Osteoblast (primary cell): Measurements from ENCODE around the gene USP40. TPM values are rescaled to one million over a fixed set of nuclear protein-coding genes. Genes with fewer than 3 reads are reported as not detected.

Experiments
- DNase-seq: peaks from one replicate; pipeline ENCODE4 v3.0.0; 2011; ENCODE audit warnings: low spot score, mixed read lengths; ENCODE audit not compliant: insufficient read length; ENCODE audit errors: missing footprints
- H2AFZ ChIP-seq: 2 replicates; pipeline ENCODE4 v1.6.0; 2011; ENCODE audit warnings: mild to moderate bottlenecking, low read length
- H3K27ac ChIP-seq: 2 replicates; pipeline ENCODE4 v1.5.1; 2011; ENCODE audit warnings: mild to moderate bottlenecking, low read depth, low read length, moderate library complexity
- H3K27me3 ChIP-seq: 2 replicates; pipeline ENCODE4 v1.6.0; 2012; ENCODE audit warnings: mild to moderate bottlenecking, control low read depth, inconsistent platforms, low read length, moderate library complexity; ENCODE audit not compliant: insufficient read depth
- H3K36me3 ChIP-seq: 2 replicates; pipeline ENCODE4 v1.5.1; 2011; ENCODE audit warnings: mild to moderate bottlenecking, low read length, control low read depth, moderate library complexity; ENCODE audit not compliant: insufficient read depth
- H3K4me1 ChIP-seq: 2 replicates; pipeline ENCODE4 v1.5.1; 2011; ENCODE audit warnings: mild to moderate bottlenecking, low read length, control low read depth, moderate library complexity; ENCODE audit not compliant: insufficient read depth
- H3K4me2 ChIP-seq: 2 replicates; pipeline ENCODE4 v1.6.0; 2011; ENCODE audit warnings: mild to moderate bottlenecking, low read length; ENCODE audit not compliant: insufficient read depth
- H3K4me3 ChIP-seq: fragments of 200-600 bp; sonication (generic); 3 replicates; pipeline ENCODE4 v1.5.1; 2012; ENCODE audit warnings: mild to moderate bottlenecking, low read length, inconsistent platforms; ENCODE audit not compliant: insufficient read depth
- H3K79me2 ChIP-seq: 2 replicates; pipeline ENCODE4 v1.6.0; 2012; ENCODE audit warnings: mild to moderate bottlenecking, low read length, control low read depth, inconsistent platforms; ENCODE audit not compliant: insufficient read depth
- H3K9me3 ChIP-seq: 2 replicates; pipeline ENCODE4 v1.5.1; 2011; ENCODE audit warnings: low read depth, low read length, control low read depth
- H4K20me1 ChIP-seq: 2 replicates; pipeline ENCODE4 v1.6.0; 2012; ENCODE audit warnings: mild to moderate bottlenecking, low read length, control low read depth; ENCODE audit not compliant: insufficient read depth
- CTCF ChIP-seq: IDR thresholded peaks from 2 replicates; pipeline ENCODE4 v1.5.1; 2011; ENCODE audit warnings: mild to moderate bottlenecking, low read depth, low read length, moderate library complexity; ENCODE audit errors: extremely low read depth
- total RNA-seq: library from RNA; depleted of rRNA; stranded (reverse); fragments of >200 nt; gene quantifications from 2 replicates; pipeline ENCODE4 v1.2.3, GENCODE V29; 2012

Gene USP40
- total RNA-seq, 1 donor: 34.0 TPM

GRCh38 chr2:233434666-233435330, 131.8 kb downstream of the USP40 start:
- Histone ChIP-seq H4K20me1 (peaks cover 3% of the 10 kb centered on the region), H3K9me3 (no peaks in the 10 kb centered on the region), H3K27me3 (no peaks in the 10 kb centered on the region), H3K27ac (no peak overlapping the region), H3K36me3 (peaks cover 3% of the 10 kb centered on the region), H3K4me1 (peaks cover 10% of the 10 kb centered on the region), H3K79me2 (no peaks in the 10 kb centered on the region), H3K4me2 (no peak overlapping the region), H2AFZ (no peak overlapping the region), H3K4me3 (no peak overlapping the region)
- no peak for TF ChIP-seq CTCF
- DNase-seq: no peak

DNA sequence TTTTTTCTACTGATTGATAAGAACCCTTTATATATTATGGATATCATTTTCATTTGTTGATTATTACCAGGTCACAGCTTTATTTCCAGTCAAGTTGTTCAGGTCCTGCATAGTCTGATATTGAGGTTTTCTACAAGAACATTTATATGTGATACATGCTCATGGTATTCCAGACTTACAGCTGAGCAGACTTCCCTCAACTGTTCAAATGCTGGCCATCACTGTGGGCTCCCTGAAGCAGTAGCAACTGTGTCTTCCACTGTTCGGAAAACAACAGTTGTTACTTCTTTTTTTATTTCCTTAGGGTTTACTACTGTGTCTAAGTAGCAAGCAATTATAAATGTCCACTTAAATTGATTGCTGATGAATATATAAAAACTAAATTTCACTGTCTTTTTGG, 132.8 kb downstream of the USP40 start:
- Histone ChIP-seq H3K4me1 (peaks cover 20% of the 10 kb centered on the region), H3K4me2 (no peak overlapping the region), H3K79me2 (no peaks in the 10 kb centered on the region), H2AFZ (no peak overlapping the region), H3K27me3 (no peaks in the 10 kb centered on the region), H4K20me1 (peaks cover 3% of the 10 kb centered on the region), H3K4me3 (no peak overlapping the region), H3K27ac (no peak overlapping the region), H3K9me3 (no peaks in the 10 kb centered on the region), H3K36me3 (peaks cover 3% of the 10 kb centered on the region)
- no peak for DNase-seq
- TF ChIP-seq CTCF: no peak

GRCh38 chr2:233433029-233433428, 133.6 kb downstream of the USP40 start:
- no peak overlapping the region for H3K4me3 ChIP-seq
- H3K27me3 ChIP-seq: no peaks in the 10 kb centered on the region
- H3K4me1 ChIP-seq: peaks cover 20% of the 10 kb centered on the region
- no peaks in the 10 kb centered on the region for H3K9me3 ChIP-seq
- H2AFZ ChIP-seq: no peak overlapping the region
- no peak overlapping the region for H3K4me2 ChIP-seq
- TF ChIP-seq CTCF: no peak
- H3K79me2 ChIP-seq: peaks cover under 1% of the 10 kb centered on the region
- H3K27ac ChIP-seq: no peak overlapping the region
- H4K20me1 ChIP-seq: peaks cover 3% of the 10 kb centered on the region
- no peak for DNase-seq
- no peaks in the 10 kb centered on the region for H3K36me3 ChIP-seq

DNA sequence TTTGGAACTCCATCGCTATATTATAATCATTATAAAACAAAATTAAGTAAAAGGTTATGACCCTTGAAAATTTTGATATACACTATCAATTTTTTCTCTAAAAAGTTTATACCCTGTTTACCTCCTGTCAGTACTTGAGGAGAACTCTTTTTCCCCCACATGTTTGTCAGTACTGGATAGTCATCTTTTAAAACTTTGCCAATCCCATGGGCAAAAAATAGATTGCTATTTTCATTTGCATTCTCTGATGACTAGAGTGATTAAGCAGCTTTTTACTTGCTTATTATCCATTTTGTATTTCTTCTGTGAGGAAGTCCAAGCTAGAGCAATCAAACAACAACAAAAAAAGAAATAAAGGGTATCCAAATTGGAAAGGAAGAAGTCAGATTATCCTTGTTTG, 135.9 kb downstream of the USP40 start:
- peaks cover 2% of the 10 kb centered on the region for H3K79me2 ChIP-seq
- H2AFZ ChIP-seq: no peak overlapping the region
- H3K27me3 ChIP-seq: no peaks in the 10 kb centered on the region
- no peak for DNase-seq
- H3K4me2 ChIP-seq: no peak overlapping the region
- H3K4me3 ChIP-seq: no peak overlapping the region
- peaks cover 20% of the 10 kb centered on the region for H3K4me1 ChIP-seq
- no peak for TF ChIP-seq CTCF
- H3K36me3 ChIP-seq: no peaks in the 10 kb centered on the region
- H3K27ac ChIP-seq: peak overlapping the region; percentile 58
- no peaks in the 10 kb centered on the region for H4K20me1 ChIP-seq
- peaks cover 2% of the 10 kb centered on the region for H3K9me3 ChIP-seq
